Hepatocyte (in vitro differentiated cells): ENCODE data around the gene NUAK2. TPM values are rescaled to one million over a fixed set of nuclear protein-coding genes. Genes with fewer than 3 reads are reported as not detected.
A peak's percentile ranks its signal among the peaks of the same experiment; 100 is the strongest.

Experiments
- DNase-seq: peaks from one replicate; pipeline ENCODE4 v3.0.0-alpha.2; 2016; ENCODE audit warnings: low spot score
- H2AFZ ChIP-seq: fragments of 200-600 bp; sonication (generic); 2 replicates; pipeline ENCODE4 v1.6.0; 2016; ENCODE audit warnings: antibody characterized with exemption, mild to moderate bottlenecking
- H3K27ac ChIP-seq: fragments of 200-600 bp; sonication (generic); 2 replicates; pipeline ENCODE4 v1.5.1; 2016; ENCODE audit warnings: mild to moderate bottlenecking
- H3K27me3 ChIP-seq: fragments of 200-600 bp; sonication (generic); 2 replicates; pipeline ENCODE4 v1.6.1; 2016
- H3K36me3 ChIP-seq: fragments of 200-600 bp; sonication (generic); replicated peaks from 2 replicates; pipeline ENCODE4 v1.5.1; 2016; ENCODE audit warnings: low read depth; ENCODE audit not compliant: insufficient read depth
- H3K4me1 ChIP-seq: fragments of 200-600 bp; sonication (generic); 2 replicates; pipeline ENCODE4 v1.5.1; 2016; ENCODE audit warnings: mild to moderate bottlenecking, moderate library complexity; ENCODE audit not compliant: insufficient read depth
- H3K4me2 ChIP-seq: fragments of 200-600 bp; sonication (generic); 2 replicates; pipeline ENCODE4 v1.6.0; 2016
- H3K4me3 ChIP-seq: fragments of 200-600 bp; sonication (generic); 2 replicates; pipeline ENCODE4 v1.5.1; 2016; ENCODE audit warnings: mild to moderate bottlenecking
- H3K79me2 ChIP-seq: fragments of 200-600 bp; sonication (generic); 2 replicates; pipeline ENCODE4 v1.6.0; 2017; ENCODE audit warnings: mild to moderate bottlenecking
- H3K9me2 ChIP-seq: fragments of 200-600 bp; sonication (generic); replicated peaks from 2 replicates; pipeline ENCODE4 v1.6.0; 2017; ENCODE audit warnings: mild to moderate bottlenecking; ENCODE audit not compliant: insufficient read depth
- H3K9me3 ChIP-seq: fragments of 200-600 bp; sonication (generic); 2 replicates; pipeline ENCODE4 v1.5.1; 2016; ENCODE audit warnings: low read depth, mild to moderate bottlenecking
- H4K20me1 ChIP-seq: fragments of 200-600 bp; sonication (generic); 2 replicates; pipeline ENCODE4 v1.6.0; 2016; ENCODE audit warnings: mild to moderate bottlenecking; ENCODE audit not compliant: insufficient read depth, poor library complexity, severe bottlenecking
- EZH2 ChIP-seq: fragments of 200-600 bp; sonication (generic); IDR thresholded peaks from 2 replicates; pipeline ENCODE4 v1.6.1; 2016; ENCODE audit warnings: antibody characterized with exemption, mild to moderate bottlenecking, borderline replicate concordance
- EZH2phosphoT487 ChIP-seq: fragments of 200-600 bp; sonication (generic); IDR thresholded peaks from one replicate; pipeline ENCODE4 v1.6.1; 2018; ENCODE audit warnings: antibody characterized with exemption, mild to moderate bottlenecking, low read depth, moderate library complexity; ENCODE audit not compliant: unreplicated experiment, severe bottlenecking
- WGBS: methylation state at CpG from one replicate; pipeline ENCODE4 v1.1.6; 2016; ENCODE audit warnings: low lambda C conversion rate; ENCODE audit errors: missing lambda C conversion rate; 5-methylcytosine and 5-hydroxymethylcytosine counted together
- polyA plus RNA-seq: library from polyadenylated mRNA; unstranded; fragments of >200 nt; fragmentation: Nextera tagmentation; extraction: Ambion mirVana; gene quantifications from 2 replicates; pipeline ENCODE4 v1.2.1, GENCODE V29; 2016
- total RNA-seq: library from RNA; depleted of rRNA; stranded (reverse); fragments of >200 nt; gene quantifications from 2 replicates; pipeline ENCODE4 v1.2.3, GENCODE V29; 2014
- TF ChIP-seq, protein P1 (sequence below): fragments of 200-600 bp; sonication (generic); IDR thresholded peaks from 2 replicates; pipeline ENCODE4 v1.5.1; 2016; ENCODE audit warnings: antibody characterized with exemption, mild to moderate bottlenecking; ENCODE audit not compliant: poor library complexity

Gene NUAK2
- total and polyA plus RNA-seq, 2 experiments from 2014 or later = 13.4 to 20.7 TPM

DNA sequence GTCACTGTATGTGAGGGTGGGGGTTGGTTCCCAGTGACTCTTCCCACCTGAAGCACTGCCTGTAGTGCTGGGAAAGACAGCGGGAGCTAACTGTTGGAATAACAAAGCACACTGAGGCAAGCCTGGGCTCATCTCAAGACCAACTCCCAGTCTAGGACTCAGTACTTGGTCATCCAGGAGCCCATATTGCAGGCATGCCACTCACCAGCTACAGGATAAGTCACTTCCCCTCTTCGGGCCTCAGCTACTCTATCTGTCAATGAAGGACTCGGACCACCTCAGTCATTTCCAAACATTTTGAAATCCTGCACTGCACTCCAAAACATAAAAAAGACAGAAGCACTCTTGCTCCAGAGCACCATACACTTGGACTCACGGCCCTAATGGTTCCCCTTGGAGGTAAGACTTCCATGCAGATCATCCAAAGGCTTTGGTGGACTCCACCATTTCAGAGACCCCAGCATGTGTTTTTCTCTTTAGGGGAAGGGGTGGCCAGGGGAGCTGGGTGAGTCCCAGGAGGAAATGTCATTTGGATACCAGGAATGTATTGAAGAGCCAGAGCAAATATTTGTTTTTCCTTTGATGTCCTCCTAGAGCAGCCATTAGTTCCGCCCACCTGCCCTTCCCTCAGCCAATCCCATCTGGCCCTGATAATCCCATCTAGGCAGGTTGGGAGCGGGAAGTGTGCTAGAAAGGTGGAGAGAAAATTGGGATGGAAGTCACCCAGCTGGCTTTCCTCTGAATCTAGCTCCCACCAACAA, 3.1 kb downstream of the NUAK2 start:
- WGBS = 77% methylated on average over 6 of the region's 6 CpGs
- H3K9me2 ChIP-seq = no peaks in the 10 kb centered on the region
- peaks cover 38% of the 10 kb centered on the region for H3K4me1 ChIP-seq
- peaks cover 63% of the 10 kb centered on the region for H3K79me2 ChIP-seq
- H3K36me3 ChIP-seq = no peaks in the 10 kb centered on the region
- no peak overlapping the region for H2AFZ ChIP-seq
- H3K27me3 ChIP-seq = no peaks in the 10 kb centered on the region
- TF ChIP-seq EZH2 (no peak), EZH2phosphoT487 (no peak)
- TF ChIP-seq, protein P1, sequence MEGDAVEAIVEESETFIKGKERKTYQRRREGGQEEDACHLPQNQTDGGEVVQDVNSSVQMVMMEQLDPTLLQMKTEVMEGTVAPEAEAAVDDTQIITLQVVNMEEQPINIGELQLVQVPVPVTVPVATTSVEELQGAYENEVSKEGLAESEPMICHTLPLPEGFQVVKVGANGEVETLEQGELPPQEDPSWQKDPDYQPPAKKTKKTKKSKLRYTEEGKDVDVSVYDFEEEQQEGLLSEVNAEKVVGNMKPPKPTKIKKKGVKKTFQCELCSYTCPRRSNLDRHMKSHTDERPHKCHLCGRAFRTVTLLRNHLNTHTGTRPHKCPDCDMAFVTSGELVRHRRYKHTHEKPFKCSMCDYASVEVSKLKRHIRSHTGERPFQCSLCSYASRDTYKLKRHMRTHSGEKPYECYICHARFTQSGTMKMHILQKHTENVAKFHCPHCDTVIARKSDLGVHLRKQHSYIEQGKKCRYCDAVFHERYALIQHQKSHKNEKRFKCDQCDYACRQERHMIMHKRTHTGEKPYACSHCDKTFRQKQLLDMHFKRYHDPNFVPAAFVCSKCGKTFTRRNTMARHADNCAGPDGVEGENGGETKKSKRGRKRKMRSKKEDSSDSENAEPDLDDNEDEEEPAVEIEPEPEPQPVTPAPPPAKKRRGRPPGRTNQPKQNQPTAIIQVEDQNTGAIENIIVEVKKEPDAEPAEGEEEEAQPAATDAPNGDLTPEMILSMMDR = no peak
- H3K9me3 ChIP-seq = no peaks in the 10 kb centered on the region
- peak overlapping the region; percentile 78 for H3K27ac ChIP-seq
- H3K4me3 ChIP-seq = no peak overlapping the region
- DNase-seq = peak; percentile 35
- peak overlapping the region; percentile 90 for H3K4me2 ChIP-seq
- no peaks in the 10 kb centered on the region for H4K20me1 ChIP-seq

DNA sequence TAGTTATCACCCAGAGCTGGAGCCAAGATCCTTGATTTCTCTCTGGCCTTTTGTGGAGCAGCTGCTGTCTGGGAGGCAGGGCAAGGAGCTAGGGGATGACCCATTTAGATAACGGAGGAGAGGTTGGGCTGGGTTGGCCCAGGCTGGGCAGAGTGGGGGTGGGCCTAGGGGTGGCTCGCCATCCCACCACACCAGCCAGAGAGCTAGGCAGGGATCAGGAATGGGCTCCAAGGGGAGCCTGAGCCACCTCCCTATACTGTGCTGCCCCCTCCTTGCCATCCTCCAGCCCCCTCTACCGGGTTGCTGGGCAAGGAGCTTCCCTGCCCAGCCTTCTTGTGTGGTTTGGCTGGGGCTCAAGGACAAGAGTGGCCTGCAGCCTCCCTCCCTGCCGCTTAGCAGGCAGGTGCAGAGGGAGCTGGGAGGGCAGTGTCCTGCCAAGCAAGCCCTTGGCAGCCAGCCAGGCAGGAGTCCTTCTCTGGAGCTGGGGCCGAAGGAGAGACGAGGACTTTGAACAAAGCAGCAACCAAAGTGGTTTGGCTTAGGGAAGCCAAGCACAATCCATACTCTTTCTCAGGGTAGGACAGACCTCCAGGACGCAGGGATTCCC, 4.1 kb downstream of the NUAK2 start:
- 42% methylated on average over 6 of the region's 7 CpGs for WGBS
- peak overlapping the region; percentile 90 for H3K4me2 ChIP-seq
- H3K27ac ChIP-seq = peak overlapping the region; percentile 78
- no peaks in the 10 kb centered on the region for H3K27me3 ChIP-seq
- peak; percentile 87 for DNase-seq
- TF ChIP-seq EZH2 (no peak), EZH2phosphoT487 (no peak)
- TF ChIP-seq, protein P1 = no peak
- H3K79me2 ChIP-seq = peaks cover 73% of the 10 kb centered on the region
- no peaks in the 10 kb centered on the region for H3K36me3 ChIP-seq
- no peaks in the 10 kb centered on the region for H3K9me3 ChIP-seq
- H3K4me3 ChIP-seq = no peak overlapping the region
- no peak overlapping the region for H2AFZ ChIP-seq
- no peaks in the 10 kb centered on the region for H3K9me2 ChIP-seq
- H4K20me1 ChIP-seq = no peaks in the 10 kb centered on the region
- H3K4me1 ChIP-seq = peaks cover 47% of the 10 kb centered on the region

DNA sequence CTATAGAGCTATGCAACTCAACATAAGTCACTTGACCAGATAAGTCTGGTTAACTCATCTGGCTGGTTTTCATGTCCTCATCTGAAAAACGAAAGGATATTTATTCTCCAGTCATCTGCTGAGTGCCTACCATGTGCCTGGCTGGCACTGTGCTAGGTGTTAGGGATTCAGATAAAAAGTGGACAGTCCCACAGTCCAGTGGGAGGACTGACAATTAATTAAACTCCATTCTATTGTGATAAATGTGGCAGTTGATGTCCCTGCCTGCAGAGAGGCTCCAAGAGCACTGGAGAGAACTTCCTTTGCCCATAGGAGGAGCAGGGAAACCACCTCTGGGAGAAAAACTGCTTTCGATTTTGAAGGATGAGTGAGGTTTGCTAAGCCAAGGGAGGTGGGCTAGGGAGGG, 5.4 kb downstream of the NUAK2 start:
- H3K27ac ChIP-seq = peak overlapping the region; percentile 88
- H3K4me2 ChIP-seq = no peak overlapping the region
- WGBS = 75% methylated on average over 2 of the region's 2 CpGs
- no peak for TF ChIP-seq EZH2phosphoT487
- no peak for TF ChIP-seq EZH2
- TF ChIP-seq, protein P1 = no peak
- H2AFZ ChIP-seq = no peak overlapping the region
- no peak for DNase-seq
- H3K4me1 ChIP-seq = peaks cover 47% of the 10 kb centered on the region
- H3K9me3 ChIP-seq = no peaks in the 10 kb centered on the region
- H3K4me3 ChIP-seq = no peak overlapping the region
- no peaks in the 10 kb centered on the region for H4K20me1 ChIP-seq
- no peaks in the 10 kb centered on the region for H3K27me3 ChIP-seq
- no peaks in the 10 kb centered on the region for H3K9me2 ChIP-seq
- H3K36me3 ChIP-seq = no peaks in the 10 kb centered on the region
- H3K79me2 ChIP-seq = peaks cover 85% of the 10 kb centered on the region
